HepG2 (cell line): ENCODE results near the gene DAPK1. TPM values are rescaled to one million over a fixed set of nuclear protein-coding genes. Genes with fewer than 3 reads are reported as not detected.

Experiments
- ARHGAP35 ChIP-seq: sonication (generic); formaldehyde crosslinking; IDR thresholded peaks from 2 replicates; pipeline ENCODE4 v1.9.0; 2022; ENCODE audit warnings: mild to moderate bottlenecking, inconsistent platforms, moderate library complexity, missing genetic modification reagents, borderline replicate concordance
- IRF2 ChIP-seq: IDR thresholded peaks from 2 replicates; pipeline ENCODE4 v1.6.1; 2018; ENCODE audit warnings: missing genetic modification reagents, missing compliant biosample characterization
- NFRKB ChIP-seq: fragments of 450-650 bp; IDR thresholded peaks from 2 replicates; pipeline ENCODE4 v1.6.1; 2017
- PHF5A ChIP-seq: IDR thresholded peaks from one replicate; pipeline ENCODE4 v1.6.1; 2018; ENCODE audit warnings: low read depth, missing genetic modification reagents; ENCODE audit not compliant: unreplicated experiment
- POLR2A ChIP-seq, 2 experiments: IDR thresholded peaks; 2 replicates each; pipeline ENCODE4 v1.6.1; 2011; ENCODE audit warnings: low read depth in 2 of 2, low read length in 2 of 2, mild to moderate bottlenecking in 1 of 2, moderate library complexity in 1 of 2; ENCODE audit not compliant: insufficient read depth in 1 of 2
- PTBP1 ChIP-seq: fragments of 200-400 bp; formaldehyde crosslinking; IDR thresholded peaks from 2 replicates; pipeline ENCODE4 v1.6.1; 2018; ENCODE audit warnings: low read length, low read depth; ENCODE audit not compliant: poor library complexity, severe bottlenecking
- SALL2 ChIP-seq: sonication (generic); formaldehyde crosslinking; IDR thresholded peaks from 2 replicates; pipeline ENCODE4 v1.8.1; 2023; ENCODE audit warnings: mild to moderate bottlenecking, missing genetic modification reagents, inconsistent platforms
- TGIF2 ChIP-seq: IDR thresholded peaks from 2 replicates; pipeline ENCODE4 v1.6.1; 2016; ENCODE audit warnings: control low read depth, missing compliant biosample characterization
- WIZ ChIP-seq: sonication (generic); formaldehyde crosslinking; IDR thresholded peaks from 2 replicates; pipeline ENCODE4 v1.5.1; 2020; ENCODE audit warnings: mild to moderate bottlenecking, missing genetic modification reagents
- ZC3H13 ChIP-seq: sonication (generic); formaldehyde crosslinking; IDR thresholded peaks from 2 replicates; pipeline ENCODE4 v1.8.1; 2023; ENCODE audit warnings: mild to moderate bottlenecking, missing genetic modification reagents, moderate library complexity
- ZNF276 ChIP-seq: sonication (generic); formaldehyde crosslinking; IDR thresholded peaks from 2 replicates; pipeline ENCODE4 v1.4.0; 2020; ENCODE audit warnings: mild to moderate bottlenecking, low read depth, missing genetic modification reagents
- ZNF446 ChIP-seq: sonication (generic); formaldehyde crosslinking; IDR thresholded peaks from 2 replicates; pipeline ENCODE4 v1.5.0; 2020; ENCODE audit warnings: mild to moderate bottlenecking, missing genetic modification reagents
- ZNF598 ChIP-seq: sonication (generic); formaldehyde crosslinking; IDR thresholded peaks from 2 replicates; pipeline ENCODE4 v1.5.1; 2020; ENCODE audit warnings: mild to moderate bottlenecking, missing genetic modification reagents, borderline replicate concordance
- ZNF709 ChIP-seq: sonication (generic); formaldehyde crosslinking; IDR thresholded peaks from 2 replicates; pipeline ENCODE4 v1.5.0; 2020; ENCODE audit warnings: mild to moderate bottlenecking, missing genetic modification reagents
- ZNF879 ChIP-seq: sonication (generic); formaldehyde crosslinking; IDR thresholded peaks from 2 replicates; pipeline ENCODE4 v1.8.1; 2023; ENCODE audit warnings: missing genetic modification reagents
- ZSCAN20 ChIP-seq: sonication (generic); formaldehyde crosslinking; IDR thresholded peaks from 2 replicates; pipeline ENCODE4 v1.4.0; 2020; ENCODE audit warnings: missing genetic modification reagents, mild to moderate bottlenecking, borderline replicate concordance
- polyA plus RNA-seq, 8 experiments: library from polyadenylated mRNA; depleted of rRNA in 3 of 8; stranded (reverse) in 7 of 8; unstranded in 1 of 8; fragments of >200 nt; fragmentation: Illumina TruSeq in 4 of 8; extraction: Trizol in 4 of 8; gene quantifications; 2 replicates each; pipeline versions ENCODE4 v1.2.1 to v1.2.3, GENCODE V29; 2011 to 2016; ENCODE audit warnings: low read depth in 4 of 8, missing spikeins in 1 of 8, mixed read lengths in 1 of 8; ENCODE audit not compliant: insufficient read depth in 1 of 8
- total RNA-seq, 5 experiments: library from RNA; depleted of rRNA; stranded (reverse); fragments of >200 nt; fragmentation: Illumina TruSeq; extraction: Trizol; gene quantifications; 2 replicates each; pipeline ENCODE4 v1.2.3, GENCODE V29; 2016; ENCODE audit warnings: low read depth in 1 of 5
- TF ChIP-seq, protein P1 (sequence below): sonication (generic); formaldehyde crosslinking; IDR thresholded peaks from 2 replicates; pipeline ENCODE4 v1.4.0; 2020; ENCODE audit warnings: missing genetic modification reagents
- TF ChIP-seq, protein P2 (sequence below): sonication (generic); formaldehyde crosslinking; IDR thresholded peaks from 2 replicates; pipeline ENCODE4 v1.4.0; 2020; ENCODE audit warnings: missing genetic modification reagents
- TF ChIP-seq, protein P3 (sequence below): IDR thresholded peaks from 2 replicates; pipeline ENCODE4 v1.6.1; 2012; ENCODE audit warnings: low read depth, low read length, improper control_type of control experiment
- TF ChIP-seq, protein P4 (sequence below): sonication (generic); formaldehyde crosslinking; IDR thresholded peaks from 2 replicates; pipeline ENCODE4 v1.8.0; 2022; ENCODE audit warnings: mild to moderate bottlenecking, missing genetic modification reagents, borderline replicate concordance

DAPK1 gene
- total and polyA plus RNA-seq, 2 of the 13 experiments (the other 11 are each of a cell fraction or from before 2014, with no cell fraction given), result 35.7 to 35.9 TPM

GRCh38 chr9:87497604-87498045 lies at the start of gene DAPK1 (continued):
- no peak for TF ChIP-seq ZNF879 (CRISPR knock-in tag)
- no peak for TF ChIP-seq ZNF276 (CRISPR knock-in tag)
- TF ChIP-seq, protein P1, sequence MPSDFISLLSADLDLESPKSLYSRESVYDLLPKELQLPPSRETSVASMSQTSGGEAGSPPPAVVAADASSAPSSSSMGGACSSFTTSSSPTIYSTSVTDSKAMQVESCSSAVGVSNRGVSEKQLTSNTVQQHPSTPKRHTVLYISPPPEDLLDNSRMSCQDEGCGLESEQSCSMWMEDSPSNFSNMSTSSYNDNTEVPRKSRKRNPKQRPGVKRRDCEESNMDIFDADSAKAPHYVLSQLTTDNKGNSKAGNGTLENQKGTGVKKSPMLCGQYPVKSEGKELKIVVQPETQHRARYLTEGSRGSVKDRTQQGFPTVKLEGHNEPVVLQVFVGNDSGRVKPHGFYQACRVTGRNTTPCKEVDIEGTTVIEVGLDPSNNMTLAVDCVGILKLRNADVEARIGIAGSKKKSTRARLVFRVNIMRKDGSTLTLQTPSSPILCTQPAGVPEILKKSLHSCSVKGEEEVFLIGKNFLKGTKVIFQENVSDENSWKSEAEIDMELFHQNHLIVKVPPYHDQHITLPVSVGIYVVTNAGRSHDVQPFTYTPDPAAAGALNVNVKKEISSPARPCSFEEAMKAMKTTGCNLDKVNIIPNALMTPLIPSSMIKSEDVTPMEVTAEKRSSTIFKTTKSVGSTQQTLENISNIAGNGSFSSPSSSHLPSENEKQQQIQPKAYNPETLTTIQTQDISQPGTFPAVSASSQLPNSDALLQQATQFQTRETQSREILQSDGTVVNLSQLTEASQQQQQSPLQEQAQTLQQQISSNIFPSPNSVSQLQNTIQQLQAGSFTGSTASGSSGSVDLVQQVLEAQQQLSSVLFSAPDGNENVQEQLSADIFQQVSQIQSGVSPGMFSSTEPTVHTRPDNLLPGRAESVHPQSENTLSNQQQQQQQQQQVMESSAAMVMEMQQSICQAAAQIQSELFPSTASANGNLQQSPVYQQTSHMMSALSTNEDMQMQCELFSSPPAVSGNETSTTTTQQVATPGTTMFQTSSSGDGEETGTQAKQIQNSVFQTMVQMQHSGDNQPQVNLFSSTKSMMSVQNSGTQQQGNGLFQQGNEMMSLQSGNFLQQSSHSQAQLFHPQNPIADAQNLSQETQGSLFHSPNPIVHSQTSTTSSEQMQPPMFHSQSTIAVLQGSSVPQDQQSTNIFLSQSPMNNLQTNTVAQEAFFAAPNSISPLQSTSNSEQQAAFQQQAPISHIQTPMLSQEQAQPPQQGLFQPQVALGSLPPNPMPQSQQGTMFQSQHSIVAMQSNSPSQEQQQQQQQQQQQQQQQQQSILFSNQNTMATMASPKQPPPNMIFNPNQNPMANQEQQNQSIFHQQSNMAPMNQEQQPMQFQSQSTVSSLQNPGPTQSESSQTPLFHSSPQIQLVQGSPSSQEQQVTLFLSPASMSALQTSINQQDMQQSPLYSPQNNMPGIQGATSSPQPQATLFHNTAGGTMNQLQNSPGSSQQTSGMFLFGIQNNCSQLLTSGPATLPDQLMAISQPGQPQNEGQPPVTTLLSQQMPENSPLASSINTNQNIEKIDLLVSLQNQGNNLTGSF, result 0 out of 2 replicates have a peak, but pooled peaks have one; percentile 28
- no peak for TF ChIP-seq NFRKB
- TF ChIP-seq ZSCAN20 (CRISPR knock-in tag), result no peak; the same call in 1 of the 2 replicates
- no peak for TF ChIP-seq ZNF598 (CRISPR knock-in tag)
- peak; percentile 34; the same call in 1 of the 2 replicates for TF ChIP-seq SALL2
- no peak for TF ChIP-seq PHF5A
- TF ChIP-seq, protein P2, sequence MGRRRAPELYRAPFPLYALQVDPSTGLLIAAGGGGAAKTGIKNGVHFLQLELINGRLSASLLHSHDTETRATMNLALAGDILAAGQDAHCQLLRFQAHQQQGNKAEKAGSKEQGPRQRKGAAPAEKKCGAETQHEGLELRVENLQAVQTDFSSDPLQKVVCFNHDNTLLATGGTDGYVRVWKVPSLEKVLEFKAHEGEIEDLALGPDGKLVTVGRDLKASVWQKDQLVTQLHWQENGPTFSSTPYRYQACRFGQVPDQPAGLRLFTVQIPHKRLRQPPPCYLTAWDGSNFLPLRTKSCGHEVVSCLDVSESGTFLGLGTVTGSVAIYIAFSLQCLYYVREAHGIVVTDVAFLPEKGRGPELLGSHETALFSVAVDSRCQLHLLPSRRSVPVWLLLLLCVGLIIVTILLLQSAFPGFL, result no peak
- TF ChIP-seq WIZ (CRISPR knock-in tag), result no peak
- TF ChIP-seq POLR2A (IDR thresholded peaks at IDR 0.05; ENCODE audit: insufficient read depth in 1 of 2, low read depth in 2 of 2, low read length in 2 of 2), result peak; percentile 49 to 72; a peak in 3 of 4 replicates
- peak; percentile 75; the same call in 1 of the 2 replicates for TF ChIP-seq ZNF709
- TF ChIP-seq ARHGAP35 (CRISPR knock-in tag), result no peak; the same call in 1 of the 2 replicates
- peak; percentile 97 for TF ChIP-seq ZNF446
- TF ChIP-seq, protein P3, sequence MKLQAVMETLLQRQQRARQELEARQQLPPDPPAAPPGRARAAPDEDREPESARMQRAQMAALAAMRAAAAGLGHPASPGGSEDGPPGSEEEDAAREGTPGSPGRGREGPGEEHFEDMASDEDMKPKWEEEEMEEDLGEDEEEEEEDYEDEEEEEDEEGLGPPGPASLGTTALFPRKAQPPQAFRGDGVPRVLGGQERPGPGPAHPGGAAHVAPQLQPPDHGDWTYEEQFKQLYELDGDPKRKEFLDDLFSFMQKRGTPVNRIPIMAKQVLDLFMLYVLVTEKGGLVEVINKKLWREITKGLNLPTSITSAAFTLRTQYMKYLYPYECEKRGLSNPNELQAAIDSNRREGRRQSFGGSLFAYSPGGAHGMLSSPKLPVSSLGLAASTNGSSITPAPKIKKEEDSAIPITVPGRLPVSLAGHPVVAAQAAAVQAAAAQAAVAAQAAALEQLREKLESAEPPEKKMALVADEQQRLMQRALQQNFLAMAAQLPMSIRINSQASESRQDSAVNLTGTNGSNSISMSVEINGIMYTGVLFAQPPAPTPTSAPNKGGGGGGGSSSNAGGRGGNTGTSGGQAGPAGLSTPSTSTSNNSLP, result no peak
- TF ChIP-seq ZC3H13 (CRISPR knock-in tag), result 0 out of 2 replicates have a peak, but pooled peaks have one; percentile 19
- TF ChIP-seq IRF2, result no peak
- no peak for TF ChIP-seq PTBP1
- TF ChIP-seq, protein P4, sequence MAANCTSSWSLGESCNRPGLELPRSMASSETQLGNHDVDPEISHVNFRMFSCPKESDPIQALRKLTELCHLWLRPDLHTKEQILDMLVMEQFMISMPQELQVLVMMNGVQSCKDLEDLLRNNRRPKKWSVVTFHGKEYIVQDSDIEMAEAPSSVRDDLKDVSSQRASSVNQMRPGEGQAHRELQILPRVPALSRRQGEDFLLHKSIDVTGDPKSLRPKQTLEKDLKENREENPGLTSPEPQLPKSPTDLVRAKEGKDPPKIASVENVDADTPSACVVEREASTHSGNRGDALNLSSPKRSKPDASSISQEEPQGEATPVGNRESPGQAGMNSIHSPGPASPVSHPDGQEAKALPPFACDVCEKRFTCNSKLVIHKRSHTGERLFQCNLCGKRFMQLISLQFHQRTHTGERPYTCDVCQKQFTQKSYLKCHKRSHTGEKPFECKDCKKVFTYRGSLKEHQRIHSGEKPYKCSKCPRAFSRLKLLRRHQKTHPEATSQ (CRISPR knock-in tag), result no peak
- TF ChIP-seq TGIF2, result peak; percentile 66; the same call in 1 of the 2 replicates
